Body of pancreas (tissue), 4 donors: ENCODE results near the gene SLC35C1.
"Not testable (repeated sequence)": the region's sequence is repeated elsewhere in the genome, so short reads cannot be mapped to it uniquely, and the experiment has no call there.

Source experiments
- POLR2A ChIP-seq, 3 donors: fragments of 450-650 bp; IDR thresholded peaks; one replicate each; pipeline ENCODE4 v1.6.1; 2016; ENCODE audit warnings: antibody characterized with exemption in 3 of 3, mild to moderate bottlenecking in 2 of 3
- TF ChIP-seq, protein P1 (sequence below), 7 experiments: fragments of 450-650 bp in 4 of 7; fragments of 200-600 bp in 3 of 7; sonication (generic) in 3 of 7; IDR thresholded peaks; one replicate each; pipeline ENCODE4 v1.5.1; 2016 to 2019; ENCODE audit warnings: antibody characterized with exemption in 7 of 7

DNA sequence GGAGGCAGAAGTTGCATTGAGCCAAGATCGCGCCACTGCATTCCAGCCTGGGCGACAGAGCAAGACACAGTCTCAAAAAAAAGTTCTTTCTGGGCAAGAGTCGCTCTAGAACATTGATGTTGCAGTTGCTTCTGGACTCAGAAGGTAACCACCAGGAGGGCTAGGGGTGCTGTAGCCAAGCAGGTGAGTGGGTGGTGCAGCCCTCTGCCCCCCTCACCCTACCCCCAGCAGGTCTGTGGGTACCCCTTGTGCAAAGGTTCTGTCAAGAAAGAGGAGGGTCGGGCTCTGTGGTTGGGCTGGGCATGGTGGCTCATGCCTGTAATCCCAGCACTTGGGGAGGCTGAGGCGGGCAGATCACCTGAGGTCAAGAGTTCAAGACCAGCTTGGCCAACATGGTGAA is 3.5 kb downstream of the SLC35C1 start:
- TF ChIP-seq, protein P1, sequence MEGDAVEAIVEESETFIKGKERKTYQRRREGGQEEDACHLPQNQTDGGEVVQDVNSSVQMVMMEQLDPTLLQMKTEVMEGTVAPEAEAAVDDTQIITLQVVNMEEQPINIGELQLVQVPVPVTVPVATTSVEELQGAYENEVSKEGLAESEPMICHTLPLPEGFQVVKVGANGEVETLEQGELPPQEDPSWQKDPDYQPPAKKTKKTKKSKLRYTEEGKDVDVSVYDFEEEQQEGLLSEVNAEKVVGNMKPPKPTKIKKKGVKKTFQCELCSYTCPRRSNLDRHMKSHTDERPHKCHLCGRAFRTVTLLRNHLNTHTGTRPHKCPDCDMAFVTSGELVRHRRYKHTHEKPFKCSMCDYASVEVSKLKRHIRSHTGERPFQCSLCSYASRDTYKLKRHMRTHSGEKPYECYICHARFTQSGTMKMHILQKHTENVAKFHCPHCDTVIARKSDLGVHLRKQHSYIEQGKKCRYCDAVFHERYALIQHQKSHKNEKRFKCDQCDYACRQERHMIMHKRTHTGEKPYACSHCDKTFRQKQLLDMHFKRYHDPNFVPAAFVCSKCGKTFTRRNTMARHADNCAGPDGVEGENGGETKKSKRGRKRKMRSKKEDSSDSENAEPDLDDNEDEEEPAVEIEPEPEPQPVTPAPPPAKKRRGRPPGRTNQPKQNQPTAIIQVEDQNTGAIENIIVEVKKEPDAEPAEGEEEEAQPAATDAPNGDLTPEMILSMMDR (IDR thresholded peaks at IDR 0.05): not testable (repeated sequence)
- not testable (repeated sequence) for TF ChIP-seq POLR2A (IDR thresholded peaks at IDR 0.05)
